GM18511 (cell line): Measurements from ENCODE around the gene STBD1.
"Not testable (repeated sequence)": the region's sequence is repeated elsewhere in the genome, so short reads cannot be mapped to it uniquely, and the experiment has no call there.

Experiments
- ATAC-seq: cut with Tn5 transposase; IDR thresholded peaks from one replicate; pipeline ENCODE4 v1.9.1; 2021; ENCODE audit warnings: mild to moderate bottlenecking, moderate library complexity; ENCODE audit not compliant: unreplicated experiment

STBD1 gene

DNA sequence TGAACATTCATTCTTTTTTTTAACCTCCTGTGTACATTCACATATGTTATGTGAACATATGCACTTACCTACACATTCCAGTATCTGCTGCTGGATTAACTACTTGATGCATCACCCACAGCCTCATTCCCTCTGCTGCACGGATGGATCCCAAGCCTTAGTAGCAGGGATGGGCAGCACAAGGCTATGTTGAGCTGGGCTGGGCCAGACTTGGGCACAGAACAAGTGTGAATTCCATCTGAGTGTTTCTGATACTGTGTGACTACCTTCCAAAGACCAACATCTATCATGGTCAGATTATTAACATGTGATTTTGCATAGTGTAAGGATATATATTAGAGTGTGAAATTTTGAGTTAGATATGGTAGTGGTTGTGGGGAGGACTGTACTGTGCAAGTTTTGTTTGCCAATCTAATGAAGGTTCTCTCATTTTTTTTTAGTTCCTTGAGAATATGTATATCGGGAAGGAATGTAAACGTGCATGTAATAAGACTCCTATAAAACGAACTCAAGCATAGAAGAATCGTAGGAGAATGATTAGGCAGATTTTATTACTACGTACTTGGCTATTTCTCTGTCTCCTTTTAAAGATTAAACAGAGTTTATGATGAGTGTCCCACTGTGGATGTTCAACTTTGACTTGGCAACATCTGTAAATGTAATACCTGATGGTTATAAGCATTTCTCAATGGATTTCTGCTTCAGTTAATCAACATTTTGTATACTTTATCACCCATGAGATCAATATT is 23.4 kb upstream of the STBD1 start:
- ATAC-seq = no peak

DNA sequence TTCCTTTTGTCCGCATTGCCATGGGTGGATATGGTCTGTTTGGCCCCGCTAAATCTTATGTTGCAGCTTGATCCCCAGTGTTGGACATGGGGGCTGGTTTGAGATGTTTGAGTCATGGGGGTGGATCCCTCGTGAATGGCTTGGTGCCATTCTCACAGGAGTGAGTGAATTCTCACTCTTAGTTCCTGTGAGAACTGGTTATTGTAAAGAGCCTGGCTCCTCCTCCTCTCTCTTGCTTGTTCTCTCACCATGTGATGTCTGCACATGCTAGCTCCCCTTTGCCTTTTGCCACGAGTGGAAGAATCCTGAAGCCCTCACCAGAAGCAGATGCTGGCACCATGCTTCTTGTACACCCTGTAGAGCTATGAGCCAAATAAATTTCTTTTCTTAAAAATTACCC is 22.6 kb upstream of the STBD1 start:
- no peak for ATAC-seq

DNA sequence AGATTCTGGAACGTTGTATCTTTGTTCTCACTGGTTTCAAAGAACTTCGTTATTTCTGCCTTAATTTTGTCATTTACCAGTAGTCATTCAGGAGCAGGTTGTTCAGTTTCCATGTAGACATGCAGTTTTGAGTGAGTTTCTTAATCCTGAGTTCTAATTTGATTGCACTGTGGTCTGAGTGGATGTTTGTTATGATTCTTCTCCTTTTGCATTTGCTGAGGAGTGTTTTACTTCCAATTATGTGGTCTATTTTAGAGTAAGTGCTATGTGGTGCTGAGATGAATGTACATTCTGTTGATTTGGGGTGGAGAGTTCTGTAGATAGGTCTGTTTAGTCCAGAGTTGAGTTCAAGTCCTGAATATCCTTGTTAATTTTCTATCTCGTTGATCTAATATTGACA is 18.7 kb upstream of the STBD1 start:
- ATAC-seq = not testable (repeated sequence)

DNA sequence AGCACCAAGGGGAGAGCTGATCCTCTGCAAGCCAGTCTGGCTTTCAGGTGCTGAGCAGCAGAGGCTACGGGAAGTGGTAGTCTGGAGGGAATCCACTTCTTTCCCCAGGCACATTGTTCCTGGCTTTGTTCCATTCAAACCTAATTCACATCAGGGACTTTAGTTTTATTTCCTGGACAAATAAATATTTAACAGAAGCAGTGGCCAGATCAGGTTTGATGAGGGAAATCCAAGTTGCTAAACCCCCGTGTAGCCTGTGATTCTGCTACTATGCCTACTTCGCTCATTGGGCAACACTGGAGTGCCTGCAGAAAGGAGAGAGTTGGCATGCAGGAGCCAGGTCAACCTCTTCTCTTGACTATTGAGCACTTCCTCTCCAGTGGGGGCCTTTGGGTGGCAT is 13.8 kb upstream of the STBD1 start:
- ATAC-seq = no peak

DNA sequence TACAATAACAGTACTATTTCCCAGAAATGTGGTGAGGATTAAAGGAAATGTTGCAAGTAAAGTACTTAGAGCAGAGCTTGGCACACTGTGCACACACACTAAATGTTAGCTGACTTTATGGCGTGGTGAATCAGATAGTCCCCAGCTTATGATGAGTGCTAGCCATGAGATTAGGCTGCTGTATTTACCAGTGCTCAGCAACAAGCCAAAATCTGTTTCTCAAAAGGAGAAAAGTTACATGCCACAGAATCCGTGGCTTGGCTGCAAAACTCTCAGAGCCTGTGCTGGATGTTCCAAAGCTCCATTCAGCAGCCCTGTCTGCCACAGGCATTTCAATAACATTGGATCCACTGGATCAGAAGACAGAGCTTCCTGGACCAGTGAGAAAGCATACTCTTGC is 12.8 kb upstream of the STBD1 start:
- no peak for ATAC-seq

DNA sequence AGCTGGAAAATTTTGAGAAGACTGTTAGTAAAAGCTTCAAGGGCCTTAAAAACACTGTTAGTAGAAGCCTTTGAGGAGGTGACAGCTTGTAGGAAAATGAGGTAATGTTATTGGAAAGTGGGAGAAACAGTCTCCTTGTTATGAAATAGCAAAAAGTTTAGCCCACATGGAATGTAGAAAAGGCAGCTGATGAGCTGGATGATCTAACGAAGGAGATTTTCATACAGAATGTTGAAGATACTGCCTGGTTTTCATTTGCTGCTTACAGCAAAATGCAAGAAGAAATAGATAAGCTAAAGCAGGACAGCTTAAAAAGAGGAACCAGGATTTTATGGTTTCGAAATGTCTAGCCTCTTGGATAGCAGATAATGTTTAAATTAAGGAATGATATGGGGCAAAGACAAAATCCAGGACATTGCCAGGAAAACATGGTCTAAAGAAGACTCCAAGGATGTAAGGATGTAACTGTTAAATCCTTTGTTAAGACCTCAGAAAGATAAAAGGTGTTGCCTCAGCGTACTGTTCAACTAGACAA is 10.2 kb upstream of the STBD1 start:
- ATAC-seq = no peak

DNA sequence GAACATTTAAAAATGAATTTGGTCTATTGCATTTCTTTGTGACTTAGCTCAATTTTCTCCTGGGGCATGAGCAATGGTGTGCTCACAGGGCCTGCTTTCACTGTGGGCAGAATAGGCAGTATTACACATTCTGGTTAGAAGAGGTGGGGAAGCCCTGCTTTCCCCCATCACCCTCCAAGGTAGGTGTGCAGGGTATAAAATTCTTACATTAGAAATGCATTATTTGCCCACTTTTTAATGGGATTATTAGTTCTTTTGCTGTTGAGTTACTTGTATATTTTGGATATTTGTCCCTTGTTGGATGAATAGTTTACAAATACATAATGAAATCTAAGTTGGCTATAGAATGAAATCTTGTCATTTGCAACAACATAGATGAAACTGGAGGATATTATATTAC is 8.3 kb upstream of the STBD1 start:
- ATAC-seq = no peak

DNA sequence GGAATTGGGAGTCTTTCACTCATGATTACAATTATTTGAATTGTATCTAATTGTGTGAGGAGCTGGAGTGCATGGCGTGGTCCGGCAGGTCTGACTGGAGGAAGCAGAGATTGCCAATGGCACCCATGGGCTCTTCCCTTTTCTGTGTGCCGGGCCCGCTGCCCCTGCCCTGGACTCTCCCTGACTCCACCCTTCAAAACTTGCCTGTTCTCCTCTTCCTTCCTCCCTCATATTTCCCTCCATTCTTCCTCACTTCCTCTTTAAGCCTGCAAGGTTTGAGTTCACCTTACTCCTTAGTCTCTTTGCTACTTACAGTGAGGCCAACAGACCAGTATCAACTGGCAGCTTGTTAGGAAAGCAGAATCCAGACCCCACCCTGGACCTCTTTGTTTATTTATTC is 6.5 kb upstream of the STBD1 start:
- no peak for ATAC-seq

DNA sequence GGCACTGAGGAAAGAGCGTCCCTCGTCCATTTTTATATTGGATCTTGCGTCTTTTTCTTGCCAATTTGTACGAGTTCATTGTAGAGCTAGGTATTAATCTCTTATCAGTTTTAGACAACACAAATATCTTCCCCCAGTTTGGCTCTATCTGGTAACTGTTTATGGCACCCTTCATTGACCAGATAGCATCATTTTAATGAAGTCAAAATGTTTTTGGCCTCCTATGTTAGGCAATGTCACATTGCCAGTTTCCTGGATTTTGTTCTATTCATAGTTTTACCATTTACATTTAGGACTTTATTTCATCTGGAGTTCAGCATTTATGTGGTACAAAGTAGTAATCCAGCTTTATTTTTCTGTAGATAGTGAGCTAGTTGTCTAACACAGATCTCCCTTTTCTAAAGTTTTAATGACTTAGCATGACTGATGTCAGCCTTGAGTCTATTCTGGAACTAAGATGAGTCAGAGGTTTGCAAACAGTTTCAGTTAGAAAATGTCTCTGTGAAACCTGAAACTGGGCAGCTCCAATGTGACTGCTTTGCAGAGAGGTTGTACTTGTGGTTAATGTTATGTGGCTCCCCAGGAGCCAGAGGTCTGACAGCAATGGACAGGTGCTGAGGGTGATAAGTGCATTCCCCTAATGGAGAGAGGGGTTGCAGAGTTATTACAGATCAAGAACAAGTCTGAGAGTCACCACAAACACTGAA is 5.3 kb upstream of the STBD1 start:
- ATAC-seq = peak; percentile 99

DNA sequence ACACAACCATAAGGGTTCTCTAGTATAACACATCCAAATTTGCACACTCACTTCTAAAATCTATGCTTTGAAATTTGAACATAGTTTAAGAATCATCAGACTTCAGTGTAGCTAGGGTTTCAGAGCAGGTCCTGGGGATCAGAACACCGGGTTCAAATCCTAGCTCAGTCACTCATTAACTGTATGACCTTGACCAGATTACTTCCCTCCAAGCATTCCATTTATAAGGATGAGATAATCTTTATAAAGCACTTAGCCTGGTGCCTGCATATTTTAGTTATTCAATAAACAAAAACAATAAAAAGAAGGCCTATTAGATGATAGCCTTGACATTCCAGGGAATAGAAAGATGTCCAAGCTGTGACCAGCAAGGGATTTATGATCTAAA is 4.8 kb upstream of the STBD1 start:
- ATAC-seq = no peak

DNA sequence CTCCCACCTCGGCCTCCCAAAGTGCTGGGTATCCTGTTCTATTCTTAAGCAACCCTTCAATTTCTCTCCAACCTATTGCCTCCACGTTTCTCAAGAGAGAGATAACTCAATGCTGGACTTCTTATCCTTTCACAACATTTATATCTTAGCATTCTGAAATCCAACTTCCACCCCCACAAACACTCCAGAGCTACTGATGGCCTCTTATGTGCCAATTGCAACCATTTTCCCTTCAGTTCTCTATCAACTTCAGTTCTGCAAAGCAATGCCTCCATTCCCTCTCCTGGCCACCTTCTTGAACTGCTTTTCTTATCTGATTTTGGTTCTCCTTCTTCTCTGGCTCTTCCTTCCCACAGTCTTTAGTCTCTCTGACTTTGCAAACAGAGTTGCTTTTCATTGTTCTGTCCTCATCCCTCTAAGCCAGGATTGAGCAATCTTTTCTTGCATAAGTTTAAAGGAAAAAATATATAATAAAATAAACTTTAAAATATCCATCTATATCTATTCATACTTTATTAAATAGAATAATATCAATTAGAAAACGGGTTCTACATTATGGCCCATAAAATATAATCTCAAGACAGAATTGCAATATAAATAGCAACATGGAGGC is 3.6 kb upstream of the STBD1 start:
- no peak for ATAC-seq

DNA sequence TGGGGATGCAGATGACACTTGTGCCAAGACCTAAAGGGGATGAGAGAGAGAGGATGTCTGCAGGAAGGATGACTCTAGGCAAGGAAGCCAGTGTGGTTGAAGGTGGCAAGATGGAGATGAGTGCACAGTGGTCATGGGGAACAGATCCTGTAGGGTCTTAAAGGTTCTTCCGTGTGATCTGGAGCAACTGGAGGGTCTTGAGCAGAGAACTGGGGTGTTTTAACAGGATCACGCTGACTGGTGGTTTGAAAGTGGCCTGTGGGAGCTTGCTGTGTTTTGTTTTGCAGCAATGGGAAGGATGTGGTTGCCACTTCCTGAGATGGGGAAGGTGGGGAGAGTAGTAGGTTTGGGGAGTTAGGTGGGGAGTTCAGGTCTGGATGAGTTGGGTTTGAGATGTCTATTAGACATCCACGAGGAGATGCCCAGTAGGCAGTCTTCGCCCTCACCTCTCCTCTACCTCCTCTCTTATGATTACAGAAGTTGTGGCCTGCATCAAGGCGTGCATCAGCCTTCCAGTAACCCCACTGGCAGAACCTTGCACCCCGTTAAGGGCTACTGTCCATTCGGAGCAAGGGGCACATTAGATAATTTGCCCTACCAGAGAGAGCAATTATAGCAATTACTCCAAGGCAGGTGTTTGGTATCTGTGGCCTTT is 1.4 kb upstream of the STBD1 start:
- ATAC-seq = no peak

DNA sequence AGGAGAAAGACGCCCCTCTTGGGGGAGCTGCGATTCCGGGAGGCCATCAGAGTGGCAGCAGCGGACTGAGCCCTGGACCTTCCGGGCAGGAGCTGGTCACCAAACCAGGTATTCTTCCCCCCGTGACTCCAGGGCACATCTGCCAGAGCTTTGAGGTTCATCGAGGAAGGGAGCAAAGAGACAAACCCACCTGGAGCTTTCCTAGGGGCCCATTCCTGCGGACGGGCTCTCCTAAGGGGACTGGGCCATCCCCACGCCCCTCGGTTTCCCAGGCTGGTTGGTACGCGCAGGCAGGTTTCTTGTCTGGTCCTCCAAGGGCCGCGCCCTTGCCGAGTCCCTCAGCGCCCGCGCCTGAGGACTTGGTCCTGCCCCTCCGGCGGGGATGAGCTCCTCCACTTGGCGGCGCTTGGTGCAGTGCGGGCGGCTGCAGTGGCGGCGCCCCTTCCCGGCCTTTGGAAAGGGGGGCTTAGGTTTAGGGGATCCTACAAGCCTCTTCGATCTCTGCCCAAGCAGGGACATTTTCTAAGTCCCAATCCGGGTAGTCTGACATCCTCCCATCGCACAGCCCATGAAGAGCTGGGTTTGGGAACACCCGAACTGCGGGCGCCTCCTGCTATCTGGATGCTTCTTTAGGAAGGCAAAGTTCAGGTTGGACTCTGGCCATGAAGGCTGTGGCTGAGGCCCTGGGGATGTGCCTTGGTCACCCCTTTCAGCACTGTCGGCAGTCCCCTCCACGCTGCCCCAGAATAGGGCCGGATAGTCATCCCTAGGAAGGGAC is 538 bp downstream of the STBD1 start:
- ATAC-seq = no peak

DNA sequence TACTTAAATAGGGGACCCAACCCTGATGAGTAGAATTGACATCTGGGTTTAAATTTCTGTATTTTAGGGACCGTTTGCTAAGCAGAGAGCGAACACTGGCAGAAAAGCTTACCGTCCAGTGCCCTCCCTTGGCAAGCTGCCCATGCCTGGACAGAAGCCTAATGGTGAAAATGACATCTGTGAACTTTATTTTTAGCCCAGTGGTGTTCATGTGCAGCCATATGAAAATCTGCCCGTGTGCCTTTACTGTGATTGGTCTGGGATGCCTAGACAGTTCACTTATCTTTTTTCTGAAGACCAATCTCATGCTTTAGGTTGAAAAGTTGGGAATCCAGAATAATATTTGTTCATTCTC is 1.1 kb downstream of the STBD1 start:
- ATAC-seq = no peak

DNA sequence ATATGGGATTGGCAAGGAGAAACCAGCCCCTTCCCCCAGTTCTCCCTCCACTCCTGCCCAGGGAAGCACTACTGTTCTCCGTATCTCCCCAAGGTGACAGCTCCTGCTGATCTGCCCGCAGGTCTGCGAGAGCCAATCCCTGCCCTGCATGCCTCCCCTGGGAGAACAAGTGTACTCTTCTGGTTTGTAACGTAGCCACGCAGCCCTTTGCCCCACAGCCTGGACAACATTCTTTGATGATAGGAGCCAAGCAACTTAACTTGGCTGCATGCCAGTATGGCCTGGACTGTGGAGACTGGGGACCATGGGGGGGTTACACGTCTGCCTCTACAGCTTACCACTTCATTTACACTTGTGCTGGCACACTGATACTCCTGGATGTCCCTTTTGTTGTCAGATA is 2.0 kb downstream of the STBD1 start:
- no peak for ATAC-seq

DNA sequence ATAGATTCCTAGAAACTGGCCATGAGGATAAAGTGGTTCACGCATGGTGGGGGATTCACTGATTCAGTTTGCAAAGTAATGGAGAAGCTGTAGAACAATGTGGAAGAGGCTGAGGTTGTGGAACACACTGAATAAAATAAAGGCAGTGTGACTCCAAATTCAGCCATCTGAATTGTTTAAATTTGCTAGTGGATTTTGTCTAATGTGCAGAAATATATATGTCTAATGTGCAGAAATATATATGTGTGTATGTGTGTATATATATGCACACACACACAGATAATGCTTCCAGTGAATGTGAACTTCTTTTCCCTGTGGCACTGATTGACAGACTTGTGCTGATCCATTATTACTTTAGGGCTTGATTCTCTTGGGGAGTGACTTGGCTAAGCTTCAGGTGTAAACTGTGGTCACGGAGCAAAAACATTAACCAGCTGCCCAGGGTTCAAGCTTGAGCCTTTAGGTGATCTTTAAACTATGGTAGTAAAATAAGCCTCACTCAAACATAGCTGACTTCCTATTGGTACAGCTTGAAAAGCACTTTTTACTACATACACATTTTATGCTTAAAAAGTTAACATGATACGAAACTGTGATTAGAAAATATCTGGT is 3.5 kb downstream of the STBD1 start:
- ATAC-seq = no peak

DNA sequence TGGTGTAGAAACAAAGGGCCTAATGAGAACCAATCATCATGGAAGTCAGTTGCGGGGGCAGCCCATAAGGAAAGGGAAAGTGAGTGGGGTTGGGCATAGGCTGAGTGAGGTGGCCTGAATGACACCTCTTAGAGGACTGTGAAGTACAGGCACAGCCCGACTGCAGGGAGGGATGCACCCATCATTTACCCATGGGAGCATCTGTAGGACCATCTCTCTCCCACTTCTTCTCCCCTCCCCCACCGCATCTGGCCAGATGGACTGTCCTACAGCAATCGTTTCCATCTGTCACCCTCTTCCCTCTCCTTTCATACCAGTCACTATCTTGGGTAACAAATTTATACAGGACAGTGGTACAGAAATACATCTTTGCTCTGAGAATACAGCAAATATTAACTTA is 4.2 kb downstream of the STBD1 start:
- ATAC-seq = no peak

DNA sequence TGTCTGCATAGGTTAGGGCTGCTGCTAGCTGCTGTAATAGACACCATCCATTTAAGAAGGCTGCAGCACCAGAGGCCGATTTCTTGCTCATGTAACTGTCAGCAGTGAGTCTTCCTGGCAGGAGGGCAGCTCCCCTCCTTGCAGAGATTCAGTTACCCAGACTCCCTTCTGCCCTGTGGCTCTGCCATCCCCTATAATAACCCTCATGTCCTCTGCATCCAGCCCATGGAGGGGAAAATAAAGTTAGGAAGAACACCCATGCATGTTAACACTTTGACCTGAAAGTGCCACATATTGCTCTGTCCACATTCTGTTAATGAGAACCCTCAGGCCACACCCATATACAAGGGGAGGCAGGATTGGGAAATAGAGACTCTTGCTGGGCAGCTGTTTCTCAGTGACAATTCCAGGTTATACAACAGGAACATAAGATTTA is 5.4 kb downstream of the STBD1 start:
- no peak for ATAC-seq

DNA sequence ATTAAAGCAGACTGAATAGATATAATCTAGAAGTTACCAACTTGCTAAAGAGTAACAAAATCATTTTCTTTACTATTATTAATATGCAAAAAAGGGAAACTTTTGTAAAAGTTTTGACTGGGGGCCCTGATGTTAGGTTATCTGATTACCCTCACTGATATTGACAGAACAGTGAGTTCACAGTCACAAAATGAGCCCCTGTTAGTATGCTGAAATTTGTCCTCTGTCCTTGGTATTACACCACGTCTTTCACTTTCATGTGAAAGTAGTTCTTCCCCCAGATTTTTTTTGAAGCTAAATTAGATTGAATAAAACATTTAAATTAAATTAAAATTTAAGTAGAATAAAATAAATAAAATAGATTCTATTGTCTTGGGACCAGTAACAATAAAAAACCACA is 5.9 kb downstream of the STBD1 start:
- no peak for ATAC-seq

DNA sequence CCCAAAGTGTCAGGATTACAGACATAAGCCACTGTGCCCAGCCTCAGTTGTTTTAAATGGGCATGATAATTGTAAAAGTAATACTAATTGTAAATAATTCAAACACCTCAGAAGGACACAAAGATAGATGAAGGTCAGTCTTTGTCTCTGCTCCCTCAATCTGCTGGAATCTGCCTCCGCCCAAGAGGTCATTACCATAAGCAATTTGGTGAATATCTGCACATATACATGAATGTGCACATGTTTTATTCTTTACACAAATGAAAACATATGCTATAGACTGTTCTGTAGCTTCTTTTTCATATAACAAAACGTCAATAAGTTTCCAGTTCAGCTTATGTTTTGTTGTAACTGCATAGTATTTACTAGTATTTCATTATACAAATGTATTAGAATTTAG is 7.0 kb downstream of the STBD1 start:
- no peak for ATAC-seq
